PFSK-1 (cell line): Measurements from ENCODE around the gene ZNF618.

Source experiments
- POLR2AphosphoS5 ChIP-seq: IDR thresholded peaks from 2 replicates; pipeline ENCODE4 v1.6.1; 2012; ENCODE audit warnings: low read depth, mild to moderate bottlenecking, control low read depth, low read length, moderate library complexity
- TAF1 ChIP-seq: IDR thresholded peaks from 2 replicates; pipeline ENCODE4 v1.6.1; 2012; ENCODE audit warnings: low read length, control low read depth, borderline replicate concordance; ENCODE audit not compliant: insufficient read depth
- TF ChIP-seq, protein P1 (sequence below), 2 experiments: IDR thresholded peaks; 2 replicates each; pipeline versions ENCODE4 v1.6.1 to v1.8.0; 2011 to 2012; ENCODE audit warnings: low read depth in 2 of 2, low read length in 2 of 2, control low read depth in 1 of 2, inconsistent platforms in 1 of 2, mild to moderate bottlenecking in 1 of 2, moderate library complexity in 1 of 2; ENCODE audit not compliant: insufficient read depth in 1 of 2

DNA sequence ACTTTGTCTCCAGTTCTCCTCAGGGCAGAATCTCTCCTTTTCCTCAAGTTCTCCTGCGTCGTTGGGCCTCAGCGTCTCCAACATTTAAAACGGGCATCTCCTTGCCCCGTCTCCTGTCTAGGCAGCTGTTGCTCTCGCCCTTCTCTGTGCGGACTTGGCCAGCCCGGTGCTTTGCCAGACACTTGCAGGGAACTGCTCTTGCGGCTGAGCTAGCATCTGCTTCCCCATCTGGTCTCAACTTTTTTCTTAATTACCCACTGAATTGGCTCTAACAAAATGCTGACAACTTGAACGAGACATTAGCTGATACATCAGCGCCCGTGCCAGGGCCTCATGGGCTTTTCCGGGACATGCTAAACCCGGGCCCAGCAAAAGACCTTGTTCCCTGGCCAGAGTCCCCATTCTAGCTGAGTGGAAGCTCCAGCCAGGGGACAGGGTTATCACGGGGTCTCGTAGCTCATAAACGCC lies 25.1 kb downstream of the ZNF618 start:
- TF ChIP-seq POLR2AphosphoS5 (no peak), TAF1 (no peak)
- TF ChIP-seq, protein P1, sequence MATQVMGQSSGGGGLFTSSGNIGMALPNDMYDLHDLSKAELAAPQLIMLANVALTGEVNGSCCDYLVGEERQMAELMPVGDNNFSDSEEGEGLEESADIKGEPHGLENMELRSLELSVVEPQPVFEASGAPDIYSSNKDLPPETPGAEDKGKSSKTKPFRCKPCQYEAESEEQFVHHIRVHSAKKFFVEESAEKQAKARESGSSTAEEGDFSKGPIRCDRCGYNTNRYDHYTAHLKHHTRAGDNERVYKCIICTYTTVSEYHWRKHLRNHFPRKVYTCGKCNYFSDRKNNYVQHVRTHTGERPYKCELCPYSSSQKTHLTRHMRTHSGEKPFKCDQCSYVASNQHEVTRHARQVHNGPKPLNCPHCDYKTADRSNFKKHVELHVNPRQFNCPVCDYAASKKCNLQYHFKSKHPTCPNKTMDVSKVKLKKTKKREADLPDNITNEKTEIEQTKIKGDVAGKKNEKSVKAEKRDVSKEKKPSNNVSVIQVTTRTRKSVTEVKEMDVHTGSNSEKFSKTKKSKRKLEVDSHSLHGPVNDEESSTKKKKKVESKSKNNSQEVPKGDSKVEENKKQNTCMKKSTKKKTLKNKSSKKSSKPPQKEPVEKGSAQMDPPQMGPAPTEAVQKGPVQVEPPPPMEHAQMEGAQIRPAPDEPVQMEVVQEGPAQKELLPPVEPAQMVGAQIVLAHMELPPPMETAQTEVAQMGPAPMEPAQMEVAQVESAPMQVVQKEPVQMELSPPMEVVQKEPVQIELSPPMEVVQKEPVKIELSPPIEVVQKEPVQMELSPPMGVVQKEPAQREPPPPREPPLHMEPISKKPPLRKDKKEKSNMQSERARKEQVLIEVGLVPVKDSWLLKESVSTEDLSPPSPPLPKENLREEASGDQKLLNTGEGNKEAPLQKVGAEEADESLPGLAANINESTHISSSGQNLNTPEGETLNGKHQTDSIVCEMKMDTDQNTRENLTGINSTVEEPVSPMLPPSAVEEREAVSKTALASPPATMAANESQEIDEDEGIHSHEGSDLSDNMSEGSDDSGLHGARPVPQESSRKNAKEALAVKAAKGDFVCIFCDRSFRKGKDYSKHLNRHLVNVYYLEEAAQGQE (IDR thresholded peaks at IDR 0.05; ENCODE audit: insufficient read depth in 1 of 2, low read depth in 2 of 2, low read length in 2 of 2): no peak
